GM12891 (cell line): ENCODE data around the gene LRCH1. TPM values are rescaled to one million over a fixed set of nuclear protein-coding genes. Genes with fewer than 3 reads are reported as not detected.
"Not testable (repeated sequence)": the region's sequence is repeated elsewhere in the genome, so short reads cannot be mapped to it uniquely, and the experiment has no call there.

Source experiments
- DNase-seq: peaks from one replicate; pipeline ENCODE4 v3.0.0; 2011; ENCODE audit warnings: low spot score; ENCODE audit not compliant: insufficient read length
- FAIRE-seq: peaks from 2 replicates; lab custom pipeline; 2011; peaks lifted over from hg19 to GRCh38; lab: Jason Lieb, UNC
- PAX5 ChIP-seq: IDR thresholded peaks from 2 replicates; pipeline ENCODE4 v1.6.1; 2011; ENCODE audit warnings: low read length, moderate library complexity, mild to moderate bottlenecking; ENCODE audit not compliant: insufficient read depth, severe bottlenecking
- POLR2A ChIP-seq: IDR thresholded peaks from 2 replicates; pipeline ENCODE4 v1.6.1; 2011; ENCODE audit warnings: low read depth, low read length, control low read depth
- POLR2AphosphoS5 ChIP-seq: IDR thresholded peaks from 2 replicates; pipeline ENCODE4 v1.6.1; 2011; ENCODE audit warnings: low read depth, low read length, control low read depth
- POU2F2 ChIP-seq: IDR thresholded peaks from 2 replicates; pipeline ENCODE4 v1.6.1; 2011; ENCODE audit warnings: low read depth, mild to moderate bottlenecking, control low read depth, low read length, moderate library complexity
- SPI1 ChIP-seq: IDR thresholded peaks from 2 replicates; pipeline ENCODE4 v1.6.1; 2011; ENCODE audit warnings: low read depth, low read length, control low read depth
- TAF1 ChIP-seq: IDR thresholded peaks from 2 replicates; pipeline ENCODE4 v1.6.1; 2011; ENCODE audit warnings: low read depth, low read length, control low read depth
- polyA plus RNA-seq: library from polyadenylated mRNA; unstranded; fragments of >200 nt; gene quantifications from one replicate; pipeline ENCODE4 v1.2.1, GENCODE V29; 2012; ENCODE audit warnings: low read depth, missing spikeins, inconsistent platforms; ENCODE audit not compliant: missing spikeins

The LRCH1 gene
- polyA plus RNA-seq, result 19.9 TPM

- DNase-seq (peak; percentile 83), FAIRE-seq (peak; percentile 87)
Observed at GRCh38 chr13:46552889-46553520, at the start of gene LRCH1. LRCH1 (plus strand) TSS chr13:46553170; CDS start chr13:46553397, 227 bp downstream.

GRCh38 chr13:46504036-46504435 lies 48.9 kb upstream of the LRCH1 start:
- DNase-seq, result no peak
- no peak for FAIRE-seq
- TF ChIP-seq SPI1 (no peak), PAX5 (no peak), POLR2A (no peak), TAF1 (no peak), POLR2AphosphoS5 (no peak), POU2F2 (no peak)

More at GRCh38 chr13:46552889-46553520, at the start of gene LRCH1:
- peak; percentile 31; the same call in 1 of the 2 replicates for TF ChIP-seq TAF1
- TF ChIP-seq PAX5, result no peak

- no peak for FAIRE-seq
- no peak for DNase-seq
Observed at GRCh38 chr13:46507981-46508380, 45.0 kb upstream of the LRCH1 start.

GRCh38 chr13:46509981-46510380 lies 43.0 kb upstream of the LRCH1 start:
- FAIRE-seq (no peak), DNase-seq (no peak)
- TF ChIP-seq TAF1 (no peak), POU2F2 (no peak), POLR2AphosphoS5 (no peak), PAX5 (no peak), SPI1 (no peak), POLR2A (no peak)

More at GRCh38 chr13:46507981-46508380, 45.0 kb upstream of the LRCH1 start:
- TF ChIP-seq POLR2AphosphoS5 (no peak), POLR2A (no peak)

GRCh38 chr13:46515803-46516202 lies 37.2 kb upstream of the LRCH1 start:
- no peak for DNase-seq
- no peak for FAIRE-seq
- TF ChIP-seq PAX5, result no peak
- no peak for TF ChIP-seq POLR2AphosphoS5
- TF ChIP-seq POU2F2, result no peak
- TF ChIP-seq TAF1, result no peak
- TF ChIP-seq POLR2A, result no peak

- no peak for DNase-seq
- FAIRE-seq, result no peak
- TF ChIP-seq POLR2AphosphoS5 (no peak), PAX5 (no peak), TAF1 (no peak), SPI1 (no peak), POLR2A (no peak), POU2F2 (no peak)
Observed at GRCh38 chr13:46516599-46517338, 36.2 kb upstream of the LRCH1 start.

GRCh38 chr13:46517748-46518147 lies 35.2 kb upstream of the LRCH1 start:
- not testable (repeated sequence) for DNase-seq, FAIRE-seq

GRCh38 chr13:46519182-46519581 lies 33.8 kb upstream of the LRCH1 start:
- TF ChIP-seq POLR2AphosphoS5 (no peak), SPI1 (no peak), TAF1 (no peak), PAX5 (no peak), POLR2A (no peak), POU2F2 (no peak)
- no peak for DNase-seq
- no peak for FAIRE-seq

- no peak for FAIRE-seq
- TF ChIP-seq POLR2AphosphoS5, result no peak
- TF ChIP-seq POU2F2, result no peak
- no peak for TF ChIP-seq POLR2A
- TF ChIP-seq PAX5, result no peak
- TF ChIP-seq SPI1, result no peak
- TF ChIP-seq TAF1, result no peak
- DNase-seq, result no peak
Observed at GRCh38 chr13:46520166-46520565, 32.8 kb upstream of the LRCH1 start.

- DNase-seq, result no peak
- TF ChIP-seq POLR2AphosphoS5, result no peak
- TF ChIP-seq TAF1, result no peak
- TF ChIP-seq POU2F2, result no peak
- TF ChIP-seq POLR2A, result no peak
- TF ChIP-seq PAX5, result no peak
- FAIRE-seq, result no peak
Observed at GRCh38 chr13:46521486-46521885, 31.5 kb upstream of the LRCH1 start.
